Measurements from ENCODE around the gene ZP2.

ZP2 gene

DNA sequence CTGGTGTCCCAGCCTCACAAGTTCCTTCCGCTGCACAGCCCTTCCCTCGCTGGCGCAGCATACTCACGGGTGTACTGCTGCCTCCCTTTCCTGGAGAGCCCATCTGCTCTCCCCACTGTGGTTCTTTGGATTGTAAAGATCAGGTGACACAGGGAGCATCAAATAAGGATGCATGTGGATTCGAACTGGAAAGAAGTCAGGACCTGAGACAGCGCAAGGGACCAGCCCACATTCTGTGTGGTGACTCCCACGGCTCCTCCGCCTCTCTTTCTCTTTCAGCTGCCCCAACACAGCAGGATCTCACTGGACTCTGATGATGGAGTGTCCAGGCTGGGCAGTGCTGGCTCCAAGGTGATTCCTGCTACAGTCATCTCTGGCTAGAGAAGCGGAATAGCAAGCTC lies 44.8 kb downstream of the ZP2 start:
- peaks cover 4 to 36% of the 10 kb centered on the region in 2 experiments; a peak in 2 of 3 replicates for H3K36me3 ChIP-seq (ENCODE audit: control insufficient read depth in 2 of 2, insufficient read depth in 1 of 2, low read length in 2 of 2)
- POLR2A ChIA-PET = no interaction called here

DNA sequence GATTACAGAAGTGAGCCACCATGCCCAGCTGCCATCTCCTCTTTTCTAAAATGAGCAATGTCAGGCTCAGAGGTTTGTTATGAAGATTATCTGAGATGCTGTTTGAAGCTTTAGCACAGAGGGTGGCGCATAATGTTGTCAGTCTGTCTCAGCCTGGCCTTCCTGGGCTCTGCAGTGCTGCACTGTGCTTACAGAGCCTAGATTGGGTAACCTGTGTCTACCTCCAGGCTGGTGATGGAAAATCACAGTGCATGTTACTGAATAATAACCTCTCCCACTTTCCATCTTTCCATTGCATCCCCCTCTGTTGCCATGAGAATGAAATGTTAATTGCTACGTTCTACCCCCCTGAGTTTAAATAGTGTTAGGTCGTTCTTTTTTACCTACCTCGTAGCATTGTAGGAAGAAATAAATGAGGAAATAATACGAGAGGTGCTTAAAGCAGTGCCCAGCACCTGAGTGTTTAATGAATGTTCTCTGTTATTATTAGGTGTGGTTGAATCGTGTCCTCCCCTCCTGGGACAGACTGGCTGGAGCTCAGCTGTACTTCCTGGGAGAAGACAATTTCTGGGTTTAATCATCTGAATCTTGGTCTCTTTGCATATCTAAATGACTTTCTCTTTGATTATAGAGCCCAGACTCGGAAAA lies 46.7 kb downstream of the ZP2 start:
- ChIA-PET CTCF (interaction anchor here (1.4 kb wide), 1 partner anchor 8 kb away, joined by 3 read pairs; no protein-coding TSS in a partner anchor), POLR2A (no interaction called here)
- H3K4me1 ChIP-seq (ENCODE audit: control insufficient read depth, insufficient read depth, low read length) = no peaks in the 10 kb centered on the region
- H3K27ac ChIP-seq (ENCODE audit: extremely low read depth, low read depth, low read length) = no peak overlapping the region
- no peaks in the 10 kb centered on the region for H3K9me3 ChIP-seq (ENCODE audit: control insufficient read depth, insufficient read depth, low read depth, low read length)
- no peak overlapping the region for H3K4me3 ChIP-seq (ENCODE audit: low read depth, low read length)
- peaks cover 4 to 28% of the 10 kb centered on the region in 2 experiments; a peak in 2 of 3 replicates for H3K36me3 ChIP-seq (ENCODE audit: control insufficient read depth in 2 of 2, insufficient read depth in 1 of 2, low read length in 2 of 2)
- TF ChIP-seq, protein P1, sequence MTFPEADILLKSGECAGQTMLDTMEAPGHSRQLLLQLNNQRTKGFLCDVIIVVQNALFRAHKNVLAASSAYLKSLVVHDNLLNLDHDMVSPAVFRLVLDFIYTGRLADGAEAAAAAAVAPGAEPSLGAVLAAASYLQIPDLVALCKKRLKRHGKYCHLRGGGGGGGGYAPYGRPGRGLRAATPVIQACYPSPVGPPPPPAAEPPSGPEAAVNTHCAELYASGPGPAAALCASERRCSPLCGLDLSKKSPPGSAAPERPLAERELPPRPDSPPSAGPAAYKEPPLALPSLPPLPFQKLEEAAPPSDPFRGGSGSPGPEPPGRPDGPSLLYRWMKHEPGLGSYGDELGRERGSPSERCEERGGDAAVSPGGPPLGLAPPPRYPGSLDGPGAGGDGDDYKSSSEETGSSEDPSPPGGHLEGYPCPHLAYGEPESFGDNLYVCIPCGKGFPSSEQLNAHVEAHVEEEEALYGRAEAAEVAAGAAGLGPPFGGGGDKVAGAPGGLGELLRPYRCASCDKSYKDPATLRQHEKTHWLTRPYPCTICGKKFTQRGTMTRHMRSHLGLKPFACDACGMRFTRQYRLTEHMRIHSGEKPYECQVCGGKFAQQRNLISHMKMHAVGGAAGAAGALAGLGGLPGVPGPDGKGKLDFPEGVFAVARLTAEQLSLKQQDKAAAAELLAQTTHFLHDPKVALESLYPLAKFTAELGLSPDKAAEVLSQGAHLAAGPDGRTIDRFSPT (tag by site-specific recombination; IDR thresholded peaks at IDR 0.05) = no peak
- TF ChIP-seq, protein P2, sequence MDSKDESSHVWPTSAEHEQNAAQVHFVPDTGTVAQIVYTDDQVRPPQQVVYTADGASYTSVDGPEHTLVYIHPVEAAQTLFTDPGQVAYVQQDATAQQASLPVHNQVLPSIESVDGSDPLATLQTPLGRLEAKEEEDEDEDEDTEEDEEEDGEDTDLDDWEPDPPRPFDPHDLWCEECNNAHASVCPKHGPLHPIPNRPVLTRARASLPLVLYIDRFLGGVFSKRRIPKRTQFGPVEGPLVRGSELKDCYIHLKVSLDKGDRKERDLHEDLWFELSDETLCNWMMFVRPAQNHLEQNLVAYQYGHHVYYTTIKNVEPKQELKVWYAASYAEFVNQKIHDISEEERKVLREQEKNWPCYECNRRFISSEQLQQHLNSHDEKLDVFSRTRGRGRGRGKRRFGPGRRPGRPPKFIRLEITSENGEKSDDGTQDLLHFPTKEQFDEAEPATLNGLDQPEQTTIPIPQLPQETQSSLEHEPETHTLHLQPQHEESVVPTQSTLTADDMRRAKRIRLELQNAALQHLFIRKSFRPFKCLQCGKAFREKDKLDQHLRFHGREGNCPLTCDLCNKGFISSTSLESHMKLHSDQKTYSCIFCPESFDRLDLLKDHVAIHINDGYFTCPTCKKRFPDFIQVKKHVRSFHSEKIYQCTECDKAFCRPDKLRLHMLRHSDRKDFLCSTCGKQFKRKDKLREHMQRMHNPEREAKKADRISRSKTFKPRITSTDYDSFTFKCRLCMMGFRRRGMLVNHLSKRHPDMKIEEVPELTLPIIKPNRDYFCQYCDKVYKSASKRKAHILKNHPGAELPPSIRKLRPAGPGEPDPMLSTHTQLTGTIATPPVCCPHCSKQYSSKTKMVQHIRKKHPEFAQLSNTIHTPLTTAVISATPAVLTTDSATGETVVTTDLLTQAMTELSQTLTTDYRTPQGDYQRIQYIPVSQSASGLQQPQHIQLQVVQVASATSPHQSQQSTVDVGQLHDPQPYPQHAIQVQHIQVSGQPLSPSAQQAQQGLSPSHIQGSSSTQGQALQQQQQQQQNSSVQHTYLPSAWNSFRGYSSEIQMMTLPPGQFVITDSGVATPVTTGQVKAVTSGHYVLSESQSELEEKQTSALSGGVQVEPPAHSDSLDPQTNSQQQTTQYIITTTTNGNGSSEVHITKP (tag by site-specific recombination; IDR thresholded peaks at IDR 0.05) = no peak
- no peak for TF ChIP-seq OVOL3 (tag by site-specific recombination; IDR thresholded peaks at IDR 0.05)
- no peak for TF ChIP-seq ZFP69B (tag by site-specific recombination; IDR thresholded peaks at IDR 0.05)
- no peak for TF ChIP-seq ZNF366 (tag by site-specific recombination; conservative IDR thresholded peaks at IDR 0.05)
- no peak for TF ChIP-seq ZNF561 (tag by site-specific recombination; IDR thresholded peaks at IDR 0.05; ENCODE audit: borderline replicate concordance)
- no peak for TF ChIP-seq GLIS1 (tag by site-specific recombination; IDR thresholded peaks at IDR 0.05)
- no peak for TF ChIP-seq KLF10 (tag by site-specific recombination; IDR thresholded peaks at IDR 0.05)
- no peak for TF ChIP-seq ZNF157 (tag by site-specific recombination; IDR thresholded peaks at IDR 0.05)
- no peak for TF ChIP-seq ZNF843 (tag by site-specific recombination; IDR thresholded peaks at IDR 0.05)
- TF ChIP-seq, protein P3, sequence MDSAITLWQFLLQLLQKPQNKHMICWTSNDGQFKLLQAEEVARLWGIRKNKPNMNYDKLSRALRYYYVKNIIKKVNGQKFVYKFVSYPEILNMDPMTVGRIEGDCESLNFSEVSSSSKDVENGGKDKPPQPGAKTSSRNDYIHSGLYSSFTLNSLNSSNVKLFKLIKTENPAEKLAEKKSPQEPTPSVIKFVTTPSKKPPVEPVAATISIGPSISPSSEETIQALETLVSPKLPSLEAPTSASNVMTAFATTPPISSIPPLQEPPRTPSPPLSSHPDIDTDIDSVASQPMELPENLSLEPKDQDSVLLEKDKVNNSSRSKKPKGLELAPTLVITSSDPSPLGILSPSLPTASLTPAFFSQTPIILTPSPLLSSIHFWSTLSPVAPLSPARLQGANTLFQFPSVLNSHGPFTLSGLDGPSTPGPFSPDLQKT (IDR thresholded peaks at IDR 0.05; ENCODE audit: borderline replicate concordance, low read depth, low read length) = no peak
- no peak for TF ChIP-seq ZNF621 (tag by site-specific recombination; IDR thresholded peaks at IDR 0.05)
- no peak for TF ChIP-seq MYNN (tag by site-specific recombination; IDR thresholded peaks at IDR 0.05; ENCODE audit: borderline replicate concordance)

More for the DNA sequence above, 44.8 kb downstream of the ZP2 start:
- no peaks in the 10 kb centered on the region for H3K4me1 ChIP-seq (ENCODE audit: control insufficient read depth, insufficient read depth, low read length)
- no peak overlapping the region for H3K27ac ChIP-seq (ENCODE audit: extremely low read depth, low read depth, low read length)
- no peak overlapping the region for H3K4me3 ChIP-seq (ENCODE audit: low read depth, low read length)
- TF ChIP-seq, protein P4, sequence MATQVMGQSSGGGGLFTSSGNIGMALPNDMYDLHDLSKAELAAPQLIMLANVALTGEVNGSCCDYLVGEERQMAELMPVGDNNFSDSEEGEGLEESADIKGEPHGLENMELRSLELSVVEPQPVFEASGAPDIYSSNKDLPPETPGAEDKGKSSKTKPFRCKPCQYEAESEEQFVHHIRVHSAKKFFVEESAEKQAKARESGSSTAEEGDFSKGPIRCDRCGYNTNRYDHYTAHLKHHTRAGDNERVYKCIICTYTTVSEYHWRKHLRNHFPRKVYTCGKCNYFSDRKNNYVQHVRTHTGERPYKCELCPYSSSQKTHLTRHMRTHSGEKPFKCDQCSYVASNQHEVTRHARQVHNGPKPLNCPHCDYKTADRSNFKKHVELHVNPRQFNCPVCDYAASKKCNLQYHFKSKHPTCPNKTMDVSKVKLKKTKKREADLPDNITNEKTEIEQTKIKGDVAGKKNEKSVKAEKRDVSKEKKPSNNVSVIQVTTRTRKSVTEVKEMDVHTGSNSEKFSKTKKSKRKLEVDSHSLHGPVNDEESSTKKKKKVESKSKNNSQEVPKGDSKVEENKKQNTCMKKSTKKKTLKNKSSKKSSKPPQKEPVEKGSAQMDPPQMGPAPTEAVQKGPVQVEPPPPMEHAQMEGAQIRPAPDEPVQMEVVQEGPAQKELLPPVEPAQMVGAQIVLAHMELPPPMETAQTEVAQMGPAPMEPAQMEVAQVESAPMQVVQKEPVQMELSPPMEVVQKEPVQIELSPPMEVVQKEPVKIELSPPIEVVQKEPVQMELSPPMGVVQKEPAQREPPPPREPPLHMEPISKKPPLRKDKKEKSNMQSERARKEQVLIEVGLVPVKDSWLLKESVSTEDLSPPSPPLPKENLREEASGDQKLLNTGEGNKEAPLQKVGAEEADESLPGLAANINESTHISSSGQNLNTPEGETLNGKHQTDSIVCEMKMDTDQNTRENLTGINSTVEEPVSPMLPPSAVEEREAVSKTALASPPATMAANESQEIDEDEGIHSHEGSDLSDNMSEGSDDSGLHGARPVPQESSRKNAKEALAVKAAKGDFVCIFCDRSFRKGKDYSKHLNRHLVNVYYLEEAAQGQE (tag by site-specific recombination; IDR thresholded peaks at IDR 0.05) = peak; percentile 92
- no peak for TF ChIP-seq ZFP69B (tag by site-specific recombination; IDR thresholded peaks at IDR 0.05)
- H3K9me3 ChIP-seq (ENCODE audit: control insufficient read depth, insufficient read depth, low read depth, low read length) = no peaks in the 10 kb centered on the region
- CTCF ChIA-PET = interaction anchor here (0.7 to 1.4 kb wide), 2 partner anchors 22 to 134 kb away, joined by 5 read pairs; no protein-coding TSS in a partner anchor

All from HEK293 (cell line).